ENCODE results near the gene SLC25A48.
"Not testable (repeated sequence)": the region's sequence is repeated elsewhere in the genome, so short reads cannot be mapped to it uniquely, and the experiment has no call there.

The SLC25A48 gene

GRCh38 chr5:135846311-135846710 lies 11.8 kb downstream of the SLC25A48 start:
- H3K9me3 ChIP-seq (ENCODE audit: control insufficient read depth, low read length) = no peaks in the 10 kb centered on the region
- H3K4me1 ChIP-seq (ENCODE audit: control insufficient read depth, insufficient read depth, low read length) = no peaks in the 10 kb centered on the region
- H3K4me3 ChIP-seq (ENCODE audit: low read length) = no peak overlapping the region
- no peaks in the 10 kb centered on the region for H3K36me3 ChIP-seq (ENCODE audit: control insufficient read depth, insufficient read depth, low read length, severe bottlenecking)
- no peak for DNase-seq (ENCODE audit: low read depth)
- H3K27me3 ChIP-seq (replicated peaks; ENCODE audit: control insufficient read depth, insufficient read depth, low read length) = peaks cover 45% of the 10 kb centered on the region
- no peak overlapping the region for H3K9ac ChIP-seq (ENCODE audit: low read length)

GRCh38 chr5:135847976-135848375 lies 13.5 kb downstream of the SLC25A48 start:
- Histone ChIP-seq H3K4me3 (ENCODE audit: low read length) (no peak overlapping the region), H3K9ac (ENCODE audit: low read length) (no peak overlapping the region), H3K9me3 (ENCODE audit: control insufficient read depth, low read length) (no peaks in the 10 kb centered on the region), H3K36me3 (ENCODE audit: control insufficient read depth, insufficient read depth, low read length, severe bottlenecking) (no peaks in the 10 kb centered on the region), H3K27me3 (replicated peaks; ENCODE audit: control insufficient read depth, insufficient read depth, low read length) (peaks cover 33% of the 10 kb centered on the region), H3K4me1 (ENCODE audit: control insufficient read depth, insufficient read depth, low read length) (no peaks in the 10 kb centered on the region)
- DNase-seq (ENCODE audit: low read depth) = no peak

GRCh38 chr5:135850231-135850630 lies 15.8 kb downstream of the SLC25A48 start:
- H3K4me3 ChIP-seq (ENCODE audit: low read length) = no peak overlapping the region
- H3K9ac ChIP-seq (ENCODE audit: low read length) = no peak overlapping the region
- no peak for DNase-seq (ENCODE audit: low read depth)
- peaks cover 26% of the 10 kb centered on the region for H3K27me3 ChIP-seq (replicated peaks; ENCODE audit: control insufficient read depth, insufficient read depth, low read length)
- no peaks in the 10 kb centered on the region for H3K4me1 ChIP-seq (ENCODE audit: control insufficient read depth, insufficient read depth, low read length)
- no peaks in the 10 kb centered on the region for H3K36me3 ChIP-seq (ENCODE audit: control insufficient read depth, insufficient read depth, low read length, severe bottlenecking)
- H3K9me3 ChIP-seq (ENCODE audit: control insufficient read depth, low read length) = peaks cover 13% of the 10 kb centered on the region

- H3K4me1 ChIP-seq (ENCODE audit: control insufficient read depth, insufficient read depth, low read length) = no peaks in the 10 kb centered on the region
- H3K9ac ChIP-seq (ENCODE audit: low read length) = no peak overlapping the region
- no peak overlapping the region for H3K4me3 ChIP-seq (ENCODE audit: low read length)
- H3K27me3 ChIP-seq (replicated peaks; ENCODE audit: control insufficient read depth, insufficient read depth, low read length) = peaks cover 28% of the 10 kb centered on the region
- no peaks in the 10 kb centered on the region for H3K36me3 ChIP-seq (ENCODE audit: control insufficient read depth, insufficient read depth, low read length, severe bottlenecking)
- no peak for DNase-seq (ENCODE audit: low read depth)
- H3K9me3 ChIP-seq (ENCODE audit: control insufficient read depth, low read length) = peaks cover 16% of the 10 kb centered on the region
These were observed 16.2 kb downstream of the SLC25A48 start for GRCh38 chr5:135850671-135851070.

- H3K36me3 ChIP-seq (ENCODE audit: control insufficient read depth, insufficient read depth, low read length, severe bottlenecking) = no peaks in the 10 kb centered on the region
- no peak for DNase-seq (ENCODE audit: low read depth)
- H3K27me3 ChIP-seq (replicated peaks; ENCODE audit: control insufficient read depth, insufficient read depth, low read length) = peaks cover 27% of the 10 kb centered on the region
- no peaks in the 10 kb centered on the region for H3K4me1 ChIP-seq (ENCODE audit: control insufficient read depth, insufficient read depth, low read length)
- H3K9me3 ChIP-seq (ENCODE audit: control insufficient read depth, low read length) = peaks cover 16% of the 10 kb centered on the region
- H3K4me3 ChIP-seq (ENCODE audit: low read length) = no peak overlapping the region
- no peak overlapping the region for H3K9ac ChIP-seq (ENCODE audit: low read length)
These were observed 16.9 kb downstream of the SLC25A48 start for GRCh38 chr5:135851186-135851914.

- Histone ChIP-seq H3K9me3 (ENCODE audit: control insufficient read depth, low read length) (peaks cover 22% of the 10 kb centered on the region), H3K27me3 (replicated peaks; ENCODE audit: control insufficient read depth, insufficient read depth, low read length) (peaks cover 24% of the 10 kb centered on the region), H3K4me1 (ENCODE audit: control insufficient read depth, insufficient read depth, low read length) (no peaks in the 10 kb centered on the region), H3K4me3 (ENCODE audit: low read length) (no peak overlapping the region), H3K9ac (ENCODE audit: low read length) (no peak overlapping the region), H3K36me3 (ENCODE audit: control insufficient read depth, insufficient read depth, low read length, severe bottlenecking) (no peaks in the 10 kb centered on the region)
- no peak for DNase-seq (ENCODE audit: low read depth)
These were observed 17.7 kb downstream of the SLC25A48 start for GRCh38 chr5:135851915-135852845.

GRCh38 chr5:135857630-135858311 lies 23.3 kb downstream of the SLC25A48 start:
- Histone ChIP-seq H3K9ac (ENCODE audit: low read length) (no peak overlapping the region), H3K9me3 (ENCODE audit: control insufficient read depth, low read length) (peaks cover 39% of the 10 kb centered on the region), H3K4me3 (ENCODE audit: low read length) (no peak overlapping the region), H3K27me3 (replicated peaks; ENCODE audit: control insufficient read depth, insufficient read depth, low read length) (peaks cover 25% of the 10 kb centered on the region), H3K4me1 (ENCODE audit: control insufficient read depth, insufficient read depth, low read length) (peaks cover 6% of the 10 kb centered on the region), H3K36me3 (ENCODE audit: control insufficient read depth, insufficient read depth, low read length, severe bottlenecking) (no peaks in the 10 kb centered on the region)
- no peak for DNase-seq (ENCODE audit: low read depth)

GRCh38 chr5:135859186-135859585 lies 24.7 kb downstream of the SLC25A48 start:
- not testable (repeated sequence) for H3K36me3 ChIP-seq (ENCODE audit: control insufficient read depth, insufficient read depth, low read length, severe bottlenecking); H3K9ac ChIP-seq (ENCODE audit: low read length); H3K4me3 ChIP-seq (ENCODE audit: low read length); DNase-seq (ENCODE audit: low read depth); H3K4me1 ChIP-seq (ENCODE audit: control insufficient read depth, insufficient read depth, low read length)
- H3K9me3 ChIP-seq (ENCODE audit: control insufficient read depth, low read length) = peaks cover 29% of the 10 kb centered on the region
- peaks cover 32% of the 10 kb centered on the region for H3K27me3 ChIP-seq (replicated peaks; ENCODE audit: control insufficient read depth, insufficient read depth, low read length)

- H3K4me1 ChIP-seq (ENCODE audit: control insufficient read depth, insufficient read depth, low read length) = peaks cover 6% of the 10 kb centered on the region
These were observed 25.2 kb downstream of the SLC25A48 start for GRCh38 chr5:135859641-135860040.

GRCh38 chr5:135861641-135862040 lies 27.2 kb downstream of the SLC25A48 start:
- Histone ChIP-seq H3K4me3 (ENCODE audit: low read length) (no peak overlapping the region), H3K9ac (ENCODE audit: low read length) (no peak overlapping the region), H3K9me3 (ENCODE audit: control insufficient read depth, low read length) (peaks cover 27% of the 10 kb centered on the region), H3K36me3 (ENCODE audit: control insufficient read depth, insufficient read depth, low read length, severe bottlenecking) (no peaks in the 10 kb centered on the region), H3K27me3 (replicated peaks; ENCODE audit: control insufficient read depth, insufficient read depth, low read length) (peaks cover 30% of the 10 kb centered on the region), H3K4me1 (ENCODE audit: control insufficient read depth, insufficient read depth, low read length) (peaks cover 6% of the 10 kb centered on the region)
- peak; percentile 3 for DNase-seq (ENCODE audit: low read depth)

More at GRCh38 chr5:135859641-135860040, 25.2 kb downstream of the SLC25A48 start:
- DNase-seq (ENCODE audit: low read depth) = no peak
- peaks cover 31% of the 10 kb centered on the region for H3K9me3 ChIP-seq (ENCODE audit: control insufficient read depth, low read length)
- no peak overlapping the region for H3K9ac ChIP-seq (ENCODE audit: low read length)
- H3K27me3 ChIP-seq (replicated peaks; ENCODE audit: control insufficient read depth, insufficient read depth, low read length) = peaks cover 32% of the 10 kb centered on the region
- H3K36me3 ChIP-seq (ENCODE audit: control insufficient read depth, insufficient read depth, low read length, severe bottlenecking) = no peaks in the 10 kb centered on the region
- no peak overlapping the region for H3K4me3 ChIP-seq (ENCODE audit: low read length)

- Histone ChIP-seq H3K4me3 (ENCODE audit: low read length) (no peak overlapping the region), H3K36me3 (ENCODE audit: control insufficient read depth, insufficient read depth, low read length, severe bottlenecking) (no peaks in the 10 kb centered on the region), H3K4me1 (ENCODE audit: control insufficient read depth, insufficient read depth, low read length) (peaks cover 6% of the 10 kb centered on the region), H3K9me3 (ENCODE audit: control insufficient read depth, low read length) (peaks cover 25% of the 10 kb centered on the region), H3K27me3 (replicated peaks; ENCODE audit: control insufficient read depth, insufficient read depth, low read length) (peaks cover 27% of the 10 kb centered on the region), H3K9ac (ENCODE audit: low read length) (no peak overlapping the region)
- no peak for DNase-seq (ENCODE audit: low read depth)
These were observed 27.6 kb downstream of the SLC25A48 start for GRCh38 chr5:135862086-135862485.

Data from adipocyte (in vitro differentiated cells).